Esophagus (tissue), 2 donors: ENCODE data around the gene SC5D. TPM values are rescaled to one million over a fixed set of nuclear protein-coding genes. Genes with fewer than 3 reads are reported as not detected.

Experiments
- H3K27ac ChIP-seq, 2 donors: one replicate each; pipeline ENCODE4 v1.5.1; 2013; ENCODE audit warnings: low read depth in 2 of 2, mild to moderate bottlenecking in 2 of 2, inconsistent platforms in 1 of 2, low read length in 1 of 2, moderate library complexity in 1 of 2
- H3K27me3 ChIP-seq, 2 donors: one replicate each; pipeline ENCODE4 v1.6.1; 2013; ENCODE audit warnings: low read length in 2 of 2, control low read depth in 1 of 2, mild to moderate bottlenecking in 1 of 2; ENCODE audit not compliant: insufficient read depth in 2 of 2, control insufficient read depth in 1 of 2
- H3K36me3 ChIP-seq, 2 donors: one replicate each; pipeline ENCODE4 v1.6.1; 2013; ENCODE audit warnings: low read length in 1 of 2; ENCODE audit not compliant: control insufficient read depth in 2 of 2, insufficient read depth in 2 of 2
- H3K4me1 ChIP-seq, 2 donors: one replicate each; pipeline ENCODE4 v1.6.1; 2013; ENCODE audit warnings: low read length in 1 of 2; ENCODE audit not compliant: control insufficient read depth in 2 of 2, insufficient read depth in 2 of 2
- H3K4me3 ChIP-seq, 2 donors: one replicate each; pipeline ENCODE4 v1.5.1; 2013; ENCODE audit warnings: low read length in 2 of 2, mild to moderate bottlenecking in 2 of 2, low read depth in 1 of 2, moderate library complexity in 1 of 2
- H3K9me3 ChIP-seq, 2 donors: one replicate each; pipeline ENCODE4 v1.6.1; 2013; ENCODE audit warnings: mild to moderate bottlenecking in 2 of 2, low read depth in 1 of 2, low read length in 1 of 2, moderate library complexity in 1 of 2; ENCODE audit not compliant: control insufficient read depth in 2 of 2, insufficient read depth in 1 of 2
- WGBS, 2 donors: extraction: QIAGEN DNeasy Blood & Tissue Kit; methylation state at CpG; one replicate each; pipeline ENCODE4 v1.1.7; 2013; 5-methylcytosine and 5-hydroxymethylcytosine counted together
- polyA plus RNA-seq, 2 donors: library from polyadenylated mRNA; stranded (reverse); fragments of 200-250 nt; gene quantifications; one replicate each; pipeline ENCODE4 v1.2.3, GENCODE V29; 2013
- donor health status: healthy with polysubstance abuse.
- donor health status: Bipolar disorder and iron deficiency.

The SC5D gene
- polyA plus RNA-seq, 2 donors = 37.2 to 40.6 TPM

- H3K27ac ChIP-seq = no peak overlapping the region
- WGBS, 2 donors = 84 to 89% methylated on average over 4 of the region's 4 CpGs
- H3K27me3 ChIP-seq = no peaks in the 10 kb centered on the region
- H3K36me3 ChIP-seq = no peaks in the 10 kb centered on the region
- H3K9me3 ChIP-seq = no peaks in the 10 kb centered on the region
- H3K4me3 ChIP-seq = no peak overlapping the region
- no peaks in the 10 kb centered on the region for H3K4me1 ChIP-seq
These were observed 9.6 kb upstream of the SC5D start for GRCh38 chr11:121282886-121283502.

DNA sequence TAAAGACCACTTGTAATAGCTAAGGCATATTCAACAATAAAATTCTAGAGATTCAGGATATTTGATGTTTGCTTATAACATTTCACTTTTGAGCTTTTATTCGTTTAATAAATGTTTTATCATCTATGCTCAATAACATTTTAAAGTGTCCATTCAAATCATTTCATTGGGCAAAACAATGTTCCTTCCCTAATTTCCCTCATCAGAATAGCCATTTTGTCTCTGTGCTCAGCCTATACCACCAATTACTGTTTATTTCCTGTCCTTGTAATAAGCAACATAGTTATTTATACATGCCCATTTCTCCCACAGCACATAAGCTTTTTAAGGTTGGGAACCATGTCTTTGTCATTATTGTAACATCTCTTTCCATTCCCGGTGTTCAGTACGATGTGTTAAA is 1.3 kb upstream of the SC5D start:
- Histone ChIP-seq H3K9me3 (no peaks in the 10 kb centered on the region), H3K36me3 (no peaks in the 10 kb centered on the region), H3K27ac (no peak overlapping the region), H3K4me3 (no peak overlapping the region), H3K4me1 (no peaks in the 10 kb centered on the region), H3K27me3 (no peaks in the 10 kb centered on the region)
- WGBS, 2 donors = 84 to 90% methylated on average over 3 of the region's 3 CpGs

DNA sequence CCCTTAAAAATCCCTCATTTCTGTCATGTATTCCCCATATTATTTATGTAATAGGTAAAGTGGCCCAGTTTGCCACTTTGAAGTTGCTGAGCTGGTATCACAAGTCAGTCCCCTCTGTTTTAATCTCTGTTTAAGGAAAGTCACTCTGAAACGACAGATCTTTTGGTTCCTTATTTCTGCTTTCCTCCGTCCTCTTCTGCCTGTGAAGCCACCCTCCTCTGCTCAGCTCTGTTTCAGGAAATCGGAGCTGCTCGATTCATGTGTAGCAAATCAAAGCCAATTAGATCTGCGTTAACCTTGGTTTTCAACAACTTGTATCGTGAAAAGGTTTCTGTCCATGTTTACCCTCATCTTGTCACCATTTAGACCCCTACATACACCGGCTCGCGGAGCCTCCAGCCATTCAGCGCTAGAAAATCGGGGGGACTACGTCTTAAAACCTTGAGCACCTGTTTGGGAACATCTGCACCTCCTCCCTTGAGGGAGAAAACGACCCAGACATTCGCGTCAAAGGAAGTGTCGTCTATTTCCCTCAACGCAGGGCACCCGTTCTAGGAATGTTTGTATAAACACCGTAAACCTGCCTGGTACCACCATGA is 576 bp upstream of the SC5D start:
- H3K4me3 ChIP-seq = peak overlapping the region; percentile 81 to 86
- no peaks in the 10 kb centered on the region for H3K9me3 ChIP-seq
- H3K4me1 ChIP-seq = no peaks in the 10 kb centered on the region
- no peaks in the 10 kb centered on the region for H3K36me3 ChIP-seq
- no peaks in the 10 kb centered on the region for H3K27me3 ChIP-seq
- WGBS, 2 donors = 1% methylated on average over 19 of the region's 19 CpGs
- H3K27ac ChIP-seq = peak overlapping the region; percentile 84 to 94

DNA sequence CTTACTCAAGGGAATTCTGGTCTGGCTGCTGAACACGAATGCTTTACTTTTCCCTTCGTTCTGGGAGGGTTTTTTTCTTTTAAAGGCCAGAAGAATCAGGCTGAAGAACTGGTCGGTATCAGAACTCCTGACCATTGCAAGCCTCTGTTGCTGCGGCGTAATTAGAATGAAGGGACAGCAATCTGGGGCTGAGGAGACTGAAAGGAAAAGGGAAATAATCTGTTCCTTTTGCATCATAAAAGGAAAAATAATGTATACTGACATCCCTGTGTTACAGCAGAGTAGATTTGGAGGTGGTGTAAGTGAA is 670 bp downstream of the SC5D start:
- Histone ChIP-seq H3K27me3 (no peaks in the 10 kb centered on the region), H3K9me3 (no peaks in the 10 kb centered on the region), H3K27ac (peak overlapping the region; percentile 91), H3K4me1 (no peaks in the 10 kb centered on the region), H3K36me3 (no peaks in the 10 kb centered on the region), H3K4me3 (peak overlapping the region; percentile 81 to 86)
- 2 to 3% methylated on average over 5 of the region's 5 CpGs for WGBS, 2 donors

DNA sequence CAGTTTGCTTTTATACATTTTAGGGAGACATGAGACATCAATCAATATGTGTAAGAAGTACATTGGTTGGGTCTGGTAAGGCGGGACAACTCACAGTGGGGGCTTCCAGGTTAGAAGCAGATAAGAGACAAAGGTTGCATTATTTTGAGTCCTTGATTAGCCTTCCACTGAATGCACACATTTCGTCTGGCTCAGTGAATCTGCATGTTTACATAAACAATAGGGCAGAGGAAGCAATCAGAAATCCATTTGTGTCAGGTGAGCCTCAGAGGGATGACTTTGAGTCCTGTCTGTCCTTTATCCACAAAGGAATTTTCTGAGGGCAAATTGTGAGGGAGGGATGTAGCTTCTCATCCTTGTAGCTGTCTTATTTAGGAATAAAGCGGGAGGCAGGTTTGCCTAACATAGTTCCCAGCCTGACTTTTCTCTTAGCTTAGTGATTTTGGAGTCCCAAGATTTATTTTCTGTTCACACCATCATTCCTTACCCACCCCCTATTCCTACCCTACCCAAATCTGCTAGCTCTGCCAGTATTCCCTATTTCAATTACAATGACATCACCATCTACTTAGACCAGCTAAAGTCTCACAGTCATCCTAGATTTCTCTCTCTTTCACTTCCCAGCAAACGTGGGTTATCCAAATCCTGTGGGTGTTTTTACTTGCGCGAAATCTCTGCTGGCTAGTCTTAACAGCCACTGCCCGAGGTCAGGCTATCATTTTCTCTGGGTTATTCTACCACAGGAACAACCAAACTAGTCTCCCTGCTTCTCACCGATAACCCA is 2.9 kb downstream of the SC5D start:
- no peaks in the 10 kb centered on the region for H3K27me3 ChIP-seq
- H3K36me3 ChIP-seq = no peaks in the 10 kb centered on the region
- no peak overlapping the region for H3K27ac ChIP-seq
- no peaks in the 10 kb centered on the region for H3K4me1 ChIP-seq
- H3K9me3 ChIP-seq = no peaks in the 10 kb centered on the region
- H3K4me3 ChIP-seq = no peak overlapping the region
- 88 to 89% methylated on average over 8 of the region's 8 CpGs for WGBS, 2 donors

DNA sequence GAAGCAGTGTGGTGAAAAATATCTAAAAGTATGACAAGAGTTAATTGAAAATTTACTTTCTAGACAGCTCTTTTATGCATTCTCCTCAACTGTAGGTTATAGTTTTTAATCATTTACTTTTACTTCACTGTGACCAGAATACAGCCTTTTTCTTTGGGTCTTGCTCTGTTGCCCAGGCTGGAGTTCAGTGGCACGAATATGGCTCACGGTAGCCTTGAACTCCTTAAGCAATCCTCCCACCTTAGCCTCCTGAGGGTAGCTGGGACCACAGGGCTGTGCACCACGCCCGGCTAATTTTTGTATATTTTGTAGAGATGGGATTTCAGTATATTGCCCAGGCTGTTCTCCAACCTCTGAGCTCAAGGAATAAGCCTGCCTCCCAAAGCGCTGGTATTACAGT is 5.3 kb downstream of the SC5D start:
- no peak overlapping the region for H3K4me3 ChIP-seq
- no peak overlapping the region for H3K27ac ChIP-seq
- H3K9me3 ChIP-seq = no peaks in the 10 kb centered on the region
- WGBS, 2 donors = 96 to 99% methylated on average over 5 of the region's 5 CpGs
- no peaks in the 10 kb centered on the region for H3K27me3 ChIP-seq
- no peaks in the 10 kb centered on the region for H3K36me3 ChIP-seq
- no peaks in the 10 kb centered on the region for H3K4me1 ChIP-seq

GRCh38 chr11:121298774-121299173 is 6.2 kb downstream of the SC5D start:
- Histone ChIP-seq H3K4me3 (no peak overlapping the region), H3K27me3 (no peaks in the 10 kb centered on the region), H3K36me3 (no peaks in the 10 kb centered on the region), H3K27ac (no peak overlapping the region), H3K9me3 (no peaks in the 10 kb centered on the region), H3K4me1 (no peaks in the 10 kb centered on the region)
- WGBS, 2 donors = 76 to 79% methylated on average over 5 of the region's 5 CpGs

DNA sequence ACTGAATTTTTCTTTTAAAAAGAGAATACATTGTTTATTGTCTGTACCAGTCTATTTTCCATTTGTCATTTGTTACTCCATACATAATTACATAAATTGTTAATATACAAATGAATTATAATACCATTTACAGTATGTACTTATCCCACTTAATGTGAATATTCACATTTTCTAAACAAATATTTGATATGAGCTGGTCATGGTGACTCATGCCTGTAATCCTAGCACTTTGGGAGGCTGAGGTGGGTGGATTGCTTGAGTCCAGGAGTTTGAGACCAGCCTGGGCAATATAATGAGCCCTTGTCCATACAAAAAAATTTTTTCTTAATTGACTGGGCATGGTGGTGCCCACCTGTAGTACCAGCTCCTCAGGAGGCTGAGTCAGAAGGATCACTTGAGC is 6.8 kb downstream of the SC5D start:
- H3K4me1 ChIP-seq = no peaks in the 10 kb centered on the region
- no peaks in the 10 kb centered on the region for H3K9me3 ChIP-seq
- no peaks in the 10 kb centered on the region for H3K27me3 ChIP-seq
- no peaks in the 10 kb centered on the region for H3K36me3 ChIP-seq
- H3K4me3 ChIP-seq = no peak overlapping the region
- H3K27ac ChIP-seq = no peak overlapping the region

- WGBS, 2 donors = 63 to 72% methylated on average over 2 of the region's 2 CpGs
- no peak overlapping the region for H3K4me3 ChIP-seq
- H3K27ac ChIP-seq = peak overlapping the region in 1 of 2 donors; percentile 21
- H3K27me3 ChIP-seq = no peaks in the 10 kb centered on the region
- no peaks in the 10 kb centered on the region for H3K9me3 ChIP-seq
- H3K36me3 ChIP-seq = peaks cover 0 to 3% of the 10 kb centered on the region in 2 donors
- H3K4me1 ChIP-seq = no peaks in the 10 kb centered on the region
These were observed 7.9 kb downstream of the SC5D start for GRCh38 chr11:121300313-121300971.
